Astrocyte (in vitro differentiated cells and primary cell): Measurements from ENCODE around the gene SBF1. TPM values are rescaled to one million over a fixed set of nuclear protein-coding genes. Genes with fewer than 3 reads are reported as not detected.

Experiments
- DNase-seq: peaks from one replicate; pipeline ENCODE4 v3.0.0-alpha.2; 2010; ENCODE audit warnings: low read depth
- FAIRE-seq: peaks from 2 replicates; lab custom pipeline; 2011; peaks lifted over from hg19 to GRCh38; lab: Jason Lieb, UNC
- H2AFZ ChIP-seq: 2 replicates; pipeline ENCODE4 v1.6.0; 2012; ENCODE audit warnings: low read depth, low read length, inconsistent platforms
- H3K27ac ChIP-seq: 2 replicates; pipeline ENCODE4 v1.5.1; 2011; ENCODE audit warnings: low read depth, low read length, inconsistent platforms
- H3K27me3 ChIP-seq: 2 replicates; pipeline ENCODE4 v1.6.0; 2011; ENCODE audit warnings: low read length, inconsistent platforms; ENCODE audit not compliant: insufficient read depth
- H3K36me3 ChIP-seq: 2 replicates; pipeline ENCODE4 v1.5.1; 2011; ENCODE audit warnings: low read length, inconsistent platforms; ENCODE audit not compliant: insufficient read depth
- H3K4me1 ChIP-seq: 2 replicates; pipeline ENCODE4 v1.5.1; 2011; ENCODE audit warnings: low read length, inconsistent platforms; ENCODE audit not compliant: insufficient read depth
- H3K4me2 ChIP-seq: 2 replicates; pipeline ENCODE4 v1.6.0; 2012; ENCODE audit warnings: low read length, inconsistent platforms
- H3K4me3 ChIP-seq: 2 replicates; pipeline ENCODE4 v1.5.1; 2011; ENCODE audit warnings: low read depth, mild to moderate bottlenecking, low read length, inconsistent platforms; ENCODE audit not compliant: insufficient read depth
- H3K79me2 ChIP-seq: 2 replicates; pipeline ENCODE4 v1.6.0; 2012; ENCODE audit warnings: mild to moderate bottlenecking, low read length, inconsistent platforms; ENCODE audit not compliant: insufficient read depth
- H3K9ac ChIP-seq: 2 replicates; pipeline ENCODE4 v1.6.0; 2012; ENCODE audit warnings: mild to moderate bottlenecking, low read length, inconsistent platforms
- H3K9me3 ChIP-seq: 2 replicates; pipeline ENCODE4 v1.5.1; 2012; ENCODE audit warnings: low read depth, mild to moderate bottlenecking, low read length, inconsistent platforms; ENCODE audit not compliant: insufficient read depth
- H4K20me1 ChIP-seq: 2 replicates; pipeline ENCODE4 v1.6.0; 2012; ENCODE audit warnings: low read length, inconsistent platforms; ENCODE audit not compliant: insufficient read depth
- H3K27ac Mint-ChIP-seq: one replicate; pipeline ENCODE4 v1.8.0; 2021; ENCODE audit warnings: mild to moderate bottlenecking, mixed read lengths; ENCODE audit not compliant: unreplicated experiment
- H3K27me3 Mint-ChIP-seq: one replicate; pipeline ENCODE4 v1.8.0; 2021; ENCODE audit warnings: low read depth, mixed read lengths; ENCODE audit not compliant: unreplicated experiment
- H3K36me3 Mint-ChIP-seq: one replicate; pipeline ENCODE4 v1.8.0; 2021; ENCODE audit warnings: low read depth, mixed read lengths; ENCODE audit not compliant: unreplicated experiment
- H3K4me1 Mint-ChIP-seq: one replicate; pipeline ENCODE4 v1.8.0; 2021; ENCODE audit warnings: low read depth, mixed read lengths; ENCODE audit not compliant: unreplicated experiment
- H3K4me3 Mint-ChIP-seq: one replicate; pipeline ENCODE4 v1.8.0; 2021; ENCODE audit warnings: mild to moderate bottlenecking, moderate library complexity, mixed read lengths; ENCODE audit not compliant: unreplicated experiment
- H3K9me3 Mint-ChIP-seq: one replicate; pipeline ENCODE4 v1.8.0; 2021; ENCODE audit warnings: mild to moderate bottlenecking, mixed read lengths; ENCODE audit not compliant: unreplicated experiment
- EZH2 ChIP-seq: IDR thresholded peaks from 2 replicates; pipeline ENCODE4 v1.6.1; 2012; ENCODE audit warnings: mild to moderate bottlenecking, low read length, inconsistent platforms; ENCODE audit not compliant: insufficient read depth
- total RNA-seq: library from RNA; stranded (reverse); gene quantifications from 2 replicates; pipeline ENCODE4 v1.2.1, GENCODE V29; 2021
- TF ChIP-seq, protein P1 (sequence below): IDR thresholded peaks from 2 replicates; pipeline ENCODE4 v1.5.1; 2011; ENCODE audit warnings: low read depth, mild to moderate bottlenecking, inconsistent platforms, low read length, moderate library complexity; ENCODE audit not compliant: insufficient read depth

SBF1 gene
- total RNA-seq, 1 donor from 2014 or later = 75.4 TPM

GRCh38 chr22:50505276-50505775 is 30.5 kb upstream of the SBF1 start:
- TF ChIP-seq, protein P1, sequence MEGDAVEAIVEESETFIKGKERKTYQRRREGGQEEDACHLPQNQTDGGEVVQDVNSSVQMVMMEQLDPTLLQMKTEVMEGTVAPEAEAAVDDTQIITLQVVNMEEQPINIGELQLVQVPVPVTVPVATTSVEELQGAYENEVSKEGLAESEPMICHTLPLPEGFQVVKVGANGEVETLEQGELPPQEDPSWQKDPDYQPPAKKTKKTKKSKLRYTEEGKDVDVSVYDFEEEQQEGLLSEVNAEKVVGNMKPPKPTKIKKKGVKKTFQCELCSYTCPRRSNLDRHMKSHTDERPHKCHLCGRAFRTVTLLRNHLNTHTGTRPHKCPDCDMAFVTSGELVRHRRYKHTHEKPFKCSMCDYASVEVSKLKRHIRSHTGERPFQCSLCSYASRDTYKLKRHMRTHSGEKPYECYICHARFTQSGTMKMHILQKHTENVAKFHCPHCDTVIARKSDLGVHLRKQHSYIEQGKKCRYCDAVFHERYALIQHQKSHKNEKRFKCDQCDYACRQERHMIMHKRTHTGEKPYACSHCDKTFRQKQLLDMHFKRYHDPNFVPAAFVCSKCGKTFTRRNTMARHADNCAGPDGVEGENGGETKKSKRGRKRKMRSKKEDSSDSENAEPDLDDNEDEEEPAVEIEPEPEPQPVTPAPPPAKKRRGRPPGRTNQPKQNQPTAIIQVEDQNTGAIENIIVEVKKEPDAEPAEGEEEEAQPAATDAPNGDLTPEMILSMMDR = no peak
- no peak for TF ChIP-seq EZH2
- H2AFZ ChIP-seq = no peak overlapping the region
- no peaks in the 10 kb centered on the region for H3K27me3 ChIP-seq
- H3K4me3 ChIP-seq = no peak overlapping the region
- H3K27me3 Mint-ChIP-seq = no peaks in the 10 kb centered on the region
- H3K27ac ChIP-seq = no peak overlapping the region
- peaks cover 14% of the 10 kb centered on the region for H3K4me1 ChIP-seq
- no peak overlapping the region for H3K4me2 ChIP-seq
- no peak overlapping the region for H3K27ac Mint-ChIP-seq
- no peak overlapping the region for H3K9ac ChIP-seq
- H3K4me3 Mint-ChIP-seq = no peak overlapping the region
- peaks cover 4% of the 10 kb centered on the region for H3K36me3 ChIP-seq
- peaks cover 26% of the 10 kb centered on the region for H4K20me1 ChIP-seq
- no peak for FAIRE-seq
- no peaks in the 10 kb centered on the region for H3K9me3 ChIP-seq
- peaks cover 2% of the 10 kb centered on the region for H3K4me1 Mint-ChIP-seq
- no peaks in the 10 kb centered on the region for H3K36me3 Mint-ChIP-seq
- H3K9me3 Mint-ChIP-seq = no peaks in the 10 kb centered on the region
- DNase-seq = no peak
- H3K79me2 ChIP-seq = peaks cover 47% of the 10 kb centered on the region

- no peaks in the 10 kb centered on the region for H3K9me3 ChIP-seq
- no peak overlapping the region for H2AFZ ChIP-seq
- no peak overlapping the region for H3K9ac ChIP-seq
- Mint-ChIP-seq H3K4me1 (peaks cover 2% of the 10 kb centered on the region), H3K9me3 (no peaks in the 10 kb centered on the region), H3K27ac (no peak overlapping the region), H3K4me3 (no peak overlapping the region), H3K27me3 (no peaks in the 10 kb centered on the region), H3K36me3 (no peaks in the 10 kb centered on the region)
- no peak overlapping the region for H3K4me3 ChIP-seq
- H3K27ac ChIP-seq = no peak overlapping the region
- no peak overlapping the region for H3K4me2 ChIP-seq
- peaks cover 14% of the 10 kb centered on the region for H3K4me1 ChIP-seq
- H3K36me3 ChIP-seq = peaks cover 4% of the 10 kb centered on the region
- DNase-seq (no peak), FAIRE-seq (no peak)
- H4K20me1 ChIP-seq = peaks cover 26% of the 10 kb centered on the region
- H3K79me2 ChIP-seq = peaks cover 40% of the 10 kb centered on the region
- TF ChIP-seq, protein P1 = no peak
- TF ChIP-seq EZH2 = no peak
- H3K27me3 ChIP-seq = no peaks in the 10 kb centered on the region
These were observed 29.8 kb upstream of the SBF1 start for GRCh38 chr22:50504369-50505211.
